Fibroblast of lung (primary cell): ENCODE data around the gene NLGN4X.

ENCODE experiments used
- EZH2 ChIP-seq: IDR thresholded peaks from 2 replicates; pipeline ENCODE4 v1.5.1; 2012; ENCODE audit warnings: low read length, control low read depth, mild to moderate bottlenecking; ENCODE audit errors: missing control alignments
- TF ChIP-seq, protein P1 (sequence below), 2 donors: IDR thresholded peaks in 1 of 2; conservative IDR thresholded peaks in 1 of 2; 1 replicate in 1 of 2; 2 replicates in 1 of 2; pipeline ENCODE4 v1.5.1; 2011 to 2012; ENCODE audit warnings: low read length in 2 of 2, control low read depth in 1 of 2, inconsistent platforms in 1 of 2, low read depth in 1 of 2, mild to moderate bottlenecking in 1 of 2

DNA sequence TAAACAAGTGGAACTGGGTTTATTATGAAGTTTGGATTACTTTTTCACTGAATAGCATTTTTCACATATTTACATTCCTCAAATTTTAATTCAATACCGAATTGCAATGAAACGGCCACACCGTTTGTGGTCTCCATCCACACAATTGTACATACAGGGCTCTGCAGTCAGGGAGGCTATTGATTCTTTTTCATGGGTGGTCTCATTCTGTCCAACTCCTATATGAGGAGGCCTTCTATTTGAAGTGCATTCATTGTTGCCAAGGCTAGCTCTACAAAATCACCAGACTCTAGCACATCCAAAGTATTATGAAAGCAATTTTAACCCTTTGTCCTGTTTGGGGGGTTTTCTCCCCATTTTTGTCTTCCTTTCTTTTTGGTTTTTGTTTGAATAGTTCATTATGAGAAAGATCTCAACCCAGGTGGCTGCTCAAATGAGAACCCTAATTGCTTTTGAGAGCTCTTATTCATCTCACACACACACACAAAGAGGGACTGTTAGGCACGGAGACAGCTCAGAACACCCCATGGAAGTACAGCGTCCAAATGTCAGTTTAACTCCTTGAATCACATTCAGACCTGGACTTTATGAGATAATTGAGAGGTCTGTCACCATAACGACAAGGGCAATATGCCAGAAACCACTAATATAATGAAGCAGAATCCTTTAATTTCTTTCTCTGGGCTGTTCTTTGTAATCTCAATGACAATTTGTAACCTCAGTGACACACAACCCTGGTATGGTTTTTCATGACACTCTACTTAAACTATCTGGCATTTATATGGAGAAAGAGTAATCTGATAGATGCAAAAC, 79.4 kb downstream of the NLGN4X start:
- TF ChIP-seq, protein P1, sequence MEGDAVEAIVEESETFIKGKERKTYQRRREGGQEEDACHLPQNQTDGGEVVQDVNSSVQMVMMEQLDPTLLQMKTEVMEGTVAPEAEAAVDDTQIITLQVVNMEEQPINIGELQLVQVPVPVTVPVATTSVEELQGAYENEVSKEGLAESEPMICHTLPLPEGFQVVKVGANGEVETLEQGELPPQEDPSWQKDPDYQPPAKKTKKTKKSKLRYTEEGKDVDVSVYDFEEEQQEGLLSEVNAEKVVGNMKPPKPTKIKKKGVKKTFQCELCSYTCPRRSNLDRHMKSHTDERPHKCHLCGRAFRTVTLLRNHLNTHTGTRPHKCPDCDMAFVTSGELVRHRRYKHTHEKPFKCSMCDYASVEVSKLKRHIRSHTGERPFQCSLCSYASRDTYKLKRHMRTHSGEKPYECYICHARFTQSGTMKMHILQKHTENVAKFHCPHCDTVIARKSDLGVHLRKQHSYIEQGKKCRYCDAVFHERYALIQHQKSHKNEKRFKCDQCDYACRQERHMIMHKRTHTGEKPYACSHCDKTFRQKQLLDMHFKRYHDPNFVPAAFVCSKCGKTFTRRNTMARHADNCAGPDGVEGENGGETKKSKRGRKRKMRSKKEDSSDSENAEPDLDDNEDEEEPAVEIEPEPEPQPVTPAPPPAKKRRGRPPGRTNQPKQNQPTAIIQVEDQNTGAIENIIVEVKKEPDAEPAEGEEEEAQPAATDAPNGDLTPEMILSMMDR (conservative IDR thresholded peaks at IDR 0.05 in 1 of 2, IDR thresholded peaks at IDR 0.05 in 1 of 2; ENCODE audit: low read depth in 1 of 2, low read length in 2 of 2), result no peak
- TF ChIP-seq EZH2, result no peak
